ENCODE data around the gene PLEKHG4B.

DNA sequence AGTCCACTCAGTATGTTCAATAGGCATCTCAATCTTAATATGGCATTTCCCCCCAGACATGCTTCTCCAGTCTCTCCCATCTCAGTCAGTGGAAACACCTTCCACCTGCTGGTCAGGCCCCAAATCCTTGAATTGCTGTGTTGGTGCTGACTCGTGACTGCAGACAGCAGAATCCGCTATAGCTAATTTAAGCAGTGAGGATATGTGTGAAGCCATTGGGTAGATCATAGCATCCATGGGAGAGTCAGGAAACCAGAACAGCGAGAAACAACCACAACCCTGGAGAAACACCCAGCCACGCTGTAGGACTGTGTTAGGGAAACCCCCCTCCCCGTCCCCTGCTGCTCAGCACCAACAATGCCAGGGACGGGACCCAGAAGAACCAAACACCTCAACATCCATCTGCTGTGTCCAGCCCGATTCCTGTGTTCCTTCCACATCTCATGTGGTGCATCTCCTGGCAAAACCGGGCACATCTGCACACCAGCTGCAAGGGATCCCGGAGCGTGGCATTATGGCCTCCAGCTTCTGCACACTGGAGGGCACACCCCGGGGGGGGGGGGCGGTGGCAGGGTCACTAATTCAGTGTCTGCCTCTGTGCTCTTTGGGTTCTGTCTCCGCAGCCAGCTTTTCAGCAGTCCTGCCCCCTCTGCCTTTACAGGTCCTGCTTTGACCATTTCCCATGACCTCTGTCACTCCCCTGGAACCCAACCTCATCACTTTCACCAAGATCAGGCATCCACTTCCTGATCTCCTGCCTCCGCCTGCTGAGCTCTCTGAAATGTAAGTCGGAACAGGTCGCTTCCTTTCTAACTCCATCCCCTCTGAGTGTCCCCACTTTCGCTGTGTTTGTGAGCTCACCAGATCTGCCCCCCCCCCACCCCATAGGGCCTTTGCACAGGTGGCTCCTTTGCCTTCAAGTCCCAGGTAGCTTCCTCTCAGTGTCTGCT lies 2.4 kb upstream of the PLEKHG4B start:
- TF ChIP-seq, protein P1, sequence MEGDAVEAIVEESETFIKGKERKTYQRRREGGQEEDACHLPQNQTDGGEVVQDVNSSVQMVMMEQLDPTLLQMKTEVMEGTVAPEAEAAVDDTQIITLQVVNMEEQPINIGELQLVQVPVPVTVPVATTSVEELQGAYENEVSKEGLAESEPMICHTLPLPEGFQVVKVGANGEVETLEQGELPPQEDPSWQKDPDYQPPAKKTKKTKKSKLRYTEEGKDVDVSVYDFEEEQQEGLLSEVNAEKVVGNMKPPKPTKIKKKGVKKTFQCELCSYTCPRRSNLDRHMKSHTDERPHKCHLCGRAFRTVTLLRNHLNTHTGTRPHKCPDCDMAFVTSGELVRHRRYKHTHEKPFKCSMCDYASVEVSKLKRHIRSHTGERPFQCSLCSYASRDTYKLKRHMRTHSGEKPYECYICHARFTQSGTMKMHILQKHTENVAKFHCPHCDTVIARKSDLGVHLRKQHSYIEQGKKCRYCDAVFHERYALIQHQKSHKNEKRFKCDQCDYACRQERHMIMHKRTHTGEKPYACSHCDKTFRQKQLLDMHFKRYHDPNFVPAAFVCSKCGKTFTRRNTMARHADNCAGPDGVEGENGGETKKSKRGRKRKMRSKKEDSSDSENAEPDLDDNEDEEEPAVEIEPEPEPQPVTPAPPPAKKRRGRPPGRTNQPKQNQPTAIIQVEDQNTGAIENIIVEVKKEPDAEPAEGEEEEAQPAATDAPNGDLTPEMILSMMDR (IDR thresholded peaks at IDR 0.05; ENCODE audit: low read length), result no peak
- TF ChIP-seq EZH2 (optimal IDR thresholded peaks at IDR 0.05; ENCODE audit: low read depth, low read length), result no peak
- TF ChIP-seq EZH2phosphoT487 (IDR thresholded peaks at IDR 0.05; ENCODE audit: low read length), result no peak

All from MM.1S (cell line).